Liver (tissue), 3 donors: ENCODE results near the gene KIRREL3.

Experiments
- EGR1 ChIP-seq, 2 donors: IDR thresholded peaks; 2 replicates each; pipeline ENCODE4 v1.6.1; 2016 to 2018; ENCODE audit warnings: antibody characterized with exemption in 2 of 2, low read depth in 2 of 2
- GABPA ChIP-seq, 2 donors: IDR thresholded peaks in 1 of 2; conservative IDR thresholded peaks in 1 of 2; 2 replicates each; pipeline ENCODE4 v1.6.1; 2016; ENCODE audit warnings: antibody characterized with exemption in 2 of 2, mild to moderate bottlenecking in 1 of 2, moderate library complexity in 1 of 2
- RAD21 ChIP-seq, 2 donors: IDR thresholded peaks; 2 replicates each; pipeline ENCODE4 v1.6.1; 2016; ENCODE audit warnings: antibody characterized with exemption in 2 of 2, mild to moderate bottlenecking in 2 of 2
- RXRA ChIP-seq, 2 donors: IDR thresholded peaks; 2 replicates each; pipeline ENCODE4 v1.6.1; 2017 to 2018; ENCODE audit warnings: antibody characterized with exemption in 2 of 2, mild to moderate bottlenecking in 1 of 2
- SP1 ChIP-seq: IDR thresholded peaks from 2 replicates; pipeline ENCODE4 v1.6.1; 2018; ENCODE audit warnings: antibody characterized with exemption, mild to moderate bottlenecking
- TAF1 ChIP-seq: conservative IDR thresholded peaks from 2 replicates; pipeline ENCODE4 v1.6.1; 2016; ENCODE audit warnings: antibody characterized with exemption, mild to moderate bottlenecking
- YY1 ChIP-seq: IDR thresholded peaks from 2 replicates; pipeline ENCODE4 v1.6.1; 2016; ENCODE audit warnings: antibody characterized with exemption, mild to moderate bottlenecking
- TF ChIP-seq, protein P1 (sequence below): fragments of 150-350 bp; IDR thresholded peaks from 2 replicates; pipeline ENCODE4 v1.5.1; 2017; ENCODE audit warnings: improper control_type of control experiment, low read depth, low read length; ENCODE audit not compliant: missing input control
- TF ChIP-seq, protein P2 (sequence below): IDR thresholded peaks from 2 replicates; pipeline ENCODE4 v1.6.1; 2016; ENCODE audit warnings: antibody characterized with exemption
- TF ChIP-seq, protein P3 (sequence below): IDR thresholded peaks from 2 replicates; pipeline ENCODE4 v1.6.1; 2016; ENCODE audit warnings: antibody characterized with exemption
- TF ChIP-seq, protein P4 (sequence below): IDR thresholded peaks from 2 replicates; pipeline ENCODE4 v1.6.1; 2016; ENCODE audit warnings: antibody characterized with exemption, mild to moderate bottlenecking
- TF ChIP-seq, protein P5 (sequence below): IDR thresholded peaks from 2 replicates; pipeline ENCODE4 v1.6.1; 2016; ENCODE audit warnings: antibody characterized with exemption
- donor health status: healthy.
- donor health status: healthy.

DNA sequence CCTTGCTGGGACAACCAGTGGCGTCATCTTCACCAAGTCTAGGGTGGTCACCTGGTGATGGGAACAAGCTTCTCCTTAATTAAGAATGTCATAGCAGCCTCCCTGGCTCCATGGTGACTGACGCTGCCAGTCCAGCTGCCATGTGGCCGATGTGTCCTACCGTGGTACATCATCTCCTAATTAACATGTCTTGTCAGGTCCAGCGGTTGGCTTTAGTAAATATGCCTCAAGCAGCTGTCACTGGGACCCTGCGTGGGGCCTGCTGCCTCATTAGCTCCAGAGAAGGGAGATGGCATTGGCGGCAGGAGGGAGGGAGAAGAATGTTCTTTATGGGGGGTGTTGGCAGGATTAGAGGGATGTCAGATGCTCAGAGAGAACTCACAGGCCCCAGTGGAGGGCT, 373.1 kb downstream of the KIRREL3 start:
- no peak for TF ChIP-seq RAD21 (IDR thresholded peaks at IDR 0.05)
- TF ChIP-seq, protein P1, sequence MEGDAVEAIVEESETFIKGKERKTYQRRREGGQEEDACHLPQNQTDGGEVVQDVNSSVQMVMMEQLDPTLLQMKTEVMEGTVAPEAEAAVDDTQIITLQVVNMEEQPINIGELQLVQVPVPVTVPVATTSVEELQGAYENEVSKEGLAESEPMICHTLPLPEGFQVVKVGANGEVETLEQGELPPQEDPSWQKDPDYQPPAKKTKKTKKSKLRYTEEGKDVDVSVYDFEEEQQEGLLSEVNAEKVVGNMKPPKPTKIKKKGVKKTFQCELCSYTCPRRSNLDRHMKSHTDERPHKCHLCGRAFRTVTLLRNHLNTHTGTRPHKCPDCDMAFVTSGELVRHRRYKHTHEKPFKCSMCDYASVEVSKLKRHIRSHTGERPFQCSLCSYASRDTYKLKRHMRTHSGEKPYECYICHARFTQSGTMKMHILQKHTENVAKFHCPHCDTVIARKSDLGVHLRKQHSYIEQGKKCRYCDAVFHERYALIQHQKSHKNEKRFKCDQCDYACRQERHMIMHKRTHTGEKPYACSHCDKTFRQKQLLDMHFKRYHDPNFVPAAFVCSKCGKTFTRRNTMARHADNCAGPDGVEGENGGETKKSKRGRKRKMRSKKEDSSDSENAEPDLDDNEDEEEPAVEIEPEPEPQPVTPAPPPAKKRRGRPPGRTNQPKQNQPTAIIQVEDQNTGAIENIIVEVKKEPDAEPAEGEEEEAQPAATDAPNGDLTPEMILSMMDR = no peak
- TF ChIP-seq, protein P2, sequence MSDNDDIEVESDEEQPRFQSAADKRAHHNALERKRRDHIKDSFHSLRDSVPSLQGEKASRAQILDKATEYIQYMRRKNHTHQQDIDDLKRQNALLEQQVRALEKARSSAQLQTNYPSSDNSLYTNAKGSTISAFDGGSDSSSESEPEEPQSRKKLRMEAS = no peak
- TF ChIP-seq, protein P3, sequence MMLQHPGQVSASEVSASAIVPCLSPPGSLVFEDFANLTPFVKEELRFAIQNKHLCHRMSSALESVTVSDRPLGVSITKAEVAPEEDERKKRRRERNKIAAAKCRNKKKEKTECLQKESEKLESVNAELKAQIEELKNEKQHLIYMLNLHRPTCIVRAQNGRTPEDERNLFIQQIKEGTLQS = no peak
- TF ChIP-seq, protein P4, sequence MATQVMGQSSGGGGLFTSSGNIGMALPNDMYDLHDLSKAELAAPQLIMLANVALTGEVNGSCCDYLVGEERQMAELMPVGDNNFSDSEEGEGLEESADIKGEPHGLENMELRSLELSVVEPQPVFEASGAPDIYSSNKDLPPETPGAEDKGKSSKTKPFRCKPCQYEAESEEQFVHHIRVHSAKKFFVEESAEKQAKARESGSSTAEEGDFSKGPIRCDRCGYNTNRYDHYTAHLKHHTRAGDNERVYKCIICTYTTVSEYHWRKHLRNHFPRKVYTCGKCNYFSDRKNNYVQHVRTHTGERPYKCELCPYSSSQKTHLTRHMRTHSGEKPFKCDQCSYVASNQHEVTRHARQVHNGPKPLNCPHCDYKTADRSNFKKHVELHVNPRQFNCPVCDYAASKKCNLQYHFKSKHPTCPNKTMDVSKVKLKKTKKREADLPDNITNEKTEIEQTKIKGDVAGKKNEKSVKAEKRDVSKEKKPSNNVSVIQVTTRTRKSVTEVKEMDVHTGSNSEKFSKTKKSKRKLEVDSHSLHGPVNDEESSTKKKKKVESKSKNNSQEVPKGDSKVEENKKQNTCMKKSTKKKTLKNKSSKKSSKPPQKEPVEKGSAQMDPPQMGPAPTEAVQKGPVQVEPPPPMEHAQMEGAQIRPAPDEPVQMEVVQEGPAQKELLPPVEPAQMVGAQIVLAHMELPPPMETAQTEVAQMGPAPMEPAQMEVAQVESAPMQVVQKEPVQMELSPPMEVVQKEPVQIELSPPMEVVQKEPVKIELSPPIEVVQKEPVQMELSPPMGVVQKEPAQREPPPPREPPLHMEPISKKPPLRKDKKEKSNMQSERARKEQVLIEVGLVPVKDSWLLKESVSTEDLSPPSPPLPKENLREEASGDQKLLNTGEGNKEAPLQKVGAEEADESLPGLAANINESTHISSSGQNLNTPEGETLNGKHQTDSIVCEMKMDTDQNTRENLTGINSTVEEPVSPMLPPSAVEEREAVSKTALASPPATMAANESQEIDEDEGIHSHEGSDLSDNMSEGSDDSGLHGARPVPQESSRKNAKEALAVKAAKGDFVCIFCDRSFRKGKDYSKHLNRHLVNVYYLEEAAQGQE = no peak
- TF ChIP-seq GABPA (IDR thresholded peaks at IDR 0.05 in 1 of 2, conservative IDR thresholded peaks at IDR 0.05 in 1 of 2) = no peak
- no peak for TF ChIP-seq EGR1 (IDR thresholded peaks at IDR 0.05; ENCODE audit: low read depth in 2 of 2)
- no peak for TF ChIP-seq SP1
- TF ChIP-seq TAF1 = no peak
- TF ChIP-seq YY1 = no peak
- TF ChIP-seq RXRA (IDR thresholded peaks at IDR 0.05) = no peak
- TF ChIP-seq, protein P5, sequence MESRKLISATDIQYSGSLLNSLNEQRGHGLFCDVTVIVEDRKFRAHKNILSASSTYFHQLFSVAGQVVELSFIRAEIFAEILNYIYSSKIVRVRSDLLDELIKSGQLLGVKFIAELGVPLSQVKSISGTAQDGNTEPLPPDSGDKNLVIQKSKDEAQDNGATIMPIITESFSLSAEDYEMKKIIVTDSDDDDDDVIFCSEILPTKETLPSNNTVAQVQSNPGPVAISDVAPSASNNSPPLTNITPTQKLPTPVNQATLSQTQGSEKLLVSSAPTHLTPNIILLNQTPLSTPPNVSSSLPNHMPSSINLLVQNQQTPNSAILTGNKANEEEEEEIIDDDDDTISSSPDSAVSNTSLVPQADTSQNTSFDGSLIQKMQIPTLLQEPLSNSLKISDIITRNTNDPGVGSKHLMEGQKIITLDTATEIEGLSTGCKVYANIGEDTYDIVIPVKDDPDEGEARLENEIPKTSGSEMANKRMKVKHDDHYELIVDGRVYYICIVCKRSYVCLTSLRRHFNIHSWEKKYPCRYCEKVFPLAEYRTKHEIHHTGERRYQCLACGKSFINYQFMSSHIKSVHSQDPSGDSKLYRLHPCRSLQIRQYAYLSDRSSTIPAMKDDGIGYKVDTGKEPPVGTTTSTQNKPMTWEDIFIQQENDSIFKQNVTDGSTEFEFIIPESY = no peak
